SK-N-SH (cell line): ENCODE results near the gene NRG4. TPM values are rescaled to one million over a fixed set of nuclear protein-coding genes. Genes with fewer than 3 reads are reported as not detected.

ENCODE experiments used
- CTCF ChIA-PET: fragments of 300-600, 350-600 bp; formaldehyde crosslinking; extraction: SDS; loops from one replicate; lab custom pipeline; 2021; lab: Yijun Ruan, JAX
- POLR2A ChIA-PET: fragments of 350-600 bp; sonication (Branson Sonifier 250); formaldehyde crosslinking; extraction: SDS; loops from one replicate; lab custom pipeline; 2020; ENCODE audit warnings: antibody characterized with exemption, inconsistent platforms; lab: Yijun Ruan, JAX
- DNase-seq: peaks from one replicate; pipeline ENCODE4 v3.0.0; 2012
- H2AFZ ChIP-seq: fragments of 200-600 bp; sonication (generic); 2 replicates; pipeline ENCODE4 v1.8.1; 2016; ENCODE audit warnings: antibody characterized with exemption, mild to moderate bottlenecking, low read depth
- H3F3A ChIP-seq: fragments of 200-600 bp; sonication (generic); replicated peaks from 2 replicates; pipeline ENCODE3; 2016; ENCODE audit warnings: antibody characterized with exemption, mild to moderate bottlenecking; ENCODE audit not compliant: insufficient read depth
- H3K27ac ChIP-seq, 2 experiments: fragments of 200-500 bp in 1 of 2; fragments of 200-600 bp in 1 of 2; sonication (Bioruptor generic) in 1 of 2; sonication (generic), shearing (Covaris generic) in 1 of 2; 2 replicates each; pipeline versions ENCODE4 v1.5.1 to v1.6.1; 2014 to 2016; ENCODE audit warnings: low read depth in 2 of 2, inconsistent platforms in 1 of 2, low read length in 1 of 2, mild to moderate bottlenecking in 1 of 2, mixed read lengths in 1 of 2
- H3K27me3 ChIP-seq: fragments of 200-600 bp; sonication (generic), shearing (Covaris generic); 2 replicates; pipeline ENCODE4 v1.6.1; 2016; ENCODE audit warnings: mixed run types; ENCODE audit not compliant: insufficient read depth
- H3K36me3 ChIP-seq, 2 experiments: fragments of 200-500 bp in 1 of 2; fragments of 200-600 bp in 1 of 2; sonication (Bioruptor generic) in 1 of 2; sonication (generic) in 1 of 2; replicated peaks in 1 of 2; 2 replicates each; pipeline versions ENCODE3 to v1.5.1; 2014 to 2016; ENCODE audit warnings: low read length in 1 of 2, mild to moderate bottlenecking in 1 of 2; ENCODE audit not compliant: insufficient read depth in 2 of 2, control insufficient read depth in 1 of 2
- H3K4me1 ChIP-seq, 2 experiments: fragments of 200-500 bp in 1 of 2; fragments of 200-600 bp in 1 of 2; sonication (Bioruptor generic) in 1 of 2; sonication (generic), shearing (Covaris generic) in 1 of 2; 2 replicates each; pipeline versions ENCODE4 v1.5.1 to v1.6.1; 2014 to 2016; ENCODE audit warnings: low read depth in 1 of 2, low read length in 1 of 2, mixed run types in 1 of 2; ENCODE audit not compliant: insufficient read depth in 2 of 2, control insufficient read depth in 1 of 2
- H3K4me2 ChIP-seq: fragments of 200-600 bp; sonication (generic), shearing (Covaris generic); 2 replicates; pipeline ENCODE4 v1.6.1; 2017; ENCODE audit warnings: mixed run types
- H3K4me3 ChIP-seq, 2 experiments: fragments of 200-500 bp in 1 of 2; fragments of 200-600 bp in 1 of 2; sonication (Bioruptor generic) in 1 of 2; sonication (generic), shearing (Covaris generic) in 1 of 2; 2 replicates each; pipeline versions ENCODE4 v1.5.1 to v1.8.1; 2014 to 2016; ENCODE audit warnings: low read depth in 2 of 2, inconsistent platforms in 1 of 2, low read length in 1 of 2, mild to moderate bottlenecking in 1 of 2, mixed read lengths in 1 of 2, moderate library complexity in 1 of 2
- H3K79me2 ChIP-seq: fragments of 200-600 bp; sonication (generic); 2 replicates; pipeline ENCODE4 v1.8.1; 2017; ENCODE audit warnings: mild to moderate bottlenecking; ENCODE audit not compliant: insufficient read depth
- H3K9ac ChIP-seq: fragments of 200-600 bp; sonication (generic); 2 replicates; pipeline ENCODE4 v1.6.1; 2017; ENCODE audit warnings: mixed run types
- H3K9me2 ChIP-seq: fragments of 200-600 bp; sonication (generic); 2 replicates; pipeline ENCODE4 v1.6.1; 2017; ENCODE audit warnings: mixed run types
- H3K9me3 ChIP-seq: fragments of 200-600 bp; sonication (generic); 2 replicates; pipeline ENCODE4 v1.6.1; 2017; ENCODE audit warnings: mixed run types, mild to moderate bottlenecking, moderate library complexity
- H4K20me1 ChIP-seq: fragments of 200-600 bp; sonication (generic); 2 replicates; pipeline ENCODE4 v1.6.1; 2017; ENCODE audit warnings: mild to moderate bottlenecking, mixed run types; ENCODE audit not compliant: insufficient read depth
- CHD2 ChIP-seq: fragments of 150-350 bp; IDR thresholded peaks from 2 replicates; pipeline ENCODE4 v1.6.1; 2018; ENCODE audit warnings: low read length; ENCODE audit not compliant: partially characterized antibody
- ELF1 ChIP-seq: IDR thresholded peaks from 2 replicates; pipeline ENCODE4 v1.4.0; 2012
- EZH2phosphoT487 ChIP-seq: fragments of 200-600 bp; sonication (generic); IDR thresholded peaks from 2 replicates; pipeline ENCODE4 v1.6.1; 2017; ENCODE audit warnings: low read depth, mixed run types, mild to moderate bottlenecking, antibody characterized with exemption, moderate library complexity, borderline replicate concordance
- GATA2 ChIP-seq: sonication (generic); formaldehyde crosslinking; IDR thresholded peaks from 2 replicates; pipeline ENCODE4 v1.5.0; 2020; ENCODE audit warnings: mild to moderate bottlenecking, missing genetic modification reagents
- MAX ChIP-seq: IDR thresholded peaks from 2 replicates; pipeline ENCODE4 v1.4.0; 2012; ENCODE audit warnings: low read depth
- NFIC ChIP-seq: IDR thresholded peaks from 2 replicates; pipeline ENCODE4 v1.4.0; 2012; ENCODE audit warnings: borderline replicate concordance
- NRF1 ChIP-seq: IDR thresholded peaks from 2 replicates; pipeline ENCODE4 v1.6.1; 2012; ENCODE audit warnings: low read depth, mild to moderate bottlenecking, low read length
- PBX3 ChIP-seq: IDR thresholded peaks from 2 replicates; pipeline ENCODE4; 2012
- POLR2AphosphoS5 ChIP-seq: IDR thresholded peaks from 2 replicates; pipeline ENCODE4 v1.6.1; 2012; ENCODE audit warnings: low read depth, low read length
- TEAD4 ChIP-seq: IDR thresholded peaks from 2 replicates; pipeline ENCODE4 v1.4.0; 2012; ENCODE audit warnings: mild to moderate bottlenecking, borderline replicate concordance; ENCODE audit not compliant: insufficient read depth
- USF2 ChIP-seq: fragments of 150-350 bp; IDR thresholded peaks from 2 replicates; pipeline ENCODE4 v1.6.1; 2017; ENCODE audit warnings: antibody characterized with exemption, low read length, low read depth, borderline replicate concordance
- YY1 ChIP-seq: IDR thresholded peaks from 2 replicates; pipeline ENCODE4 v1.4.0; 2012; ENCODE audit warnings: low read depth, mild to moderate bottlenecking
- ZBTB33 ChIP-seq: IDR thresholded peaks from 2 replicates; pipeline ENCODE4 v1.4.0; 2012; ENCODE audit warnings: low read depth, borderline replicate concordance
- WGBS: methylation state at CpG from one replicate; pipeline ENCODE4 v1.1.6; 2017; ENCODE audit warnings: low lambda C conversion rate; 5-methylcytosine and 5-hydroxymethylcytosine counted together
- polyA plus RNA-seq, 3 experiments: library from polyadenylated mRNA; depleted of rRNA; stranded (reverse); fragments of >200 nt; gene quantifications; 2 replicates each; pipeline ENCODE4 v1.2.3, GENCODE V29; 2012

The NRG4 gene
- polyA plus RNA-seq, 1 of the 3 experiments (the other 2 are of a cell fraction), result not detected

GRCh38 chr15:75900577-75900976 is 111.6 kb downstream of the NRG4 start (continued):
- TF ChIP-seq PBX3, result no peak
- TF ChIP-seq, all 33 proteins: peak for 0

- ChIA-PET POLR2A (no interaction called here), CTCF (no interaction called here)
- Histone ChIP-seq H3K9me3 (no peaks in the 10 kb centered on the region), H3K27me3 (no peaks in the 10 kb centered on the region), H3F3A (peaks cover 21% of the 10 kb centered on the region), H3K4me1 (peaks cover 0 to 12% of the 10 kb centered on the region in 2 experiments; a peak in 2 of 4 replicates), H3K4me2 (no peak overlapping the region), H4K20me1 (0 out of 2 replicates have a peak, but pooled peaks cover 4% of the 10 kb centered on the region), H2AFZ (no peak overlapping the region), H3K79me2 (peaks cover 10% of the 10 kb centered on the region; the same call in 1 of the 2 replicates), H3K36me3 (peaks cover 40 to 48% of the 10 kb centered on the region in 2 experiments), H3K4me3 (no peak overlapping the region), H3K27ac (no peak overlapping the region), H3K9ac (no peak overlapping the region), H3K9me2 (no peaks in the 10 kb centered on the region)
- TF ChIP-seq ZBTB33, result no peak
- no peak for TF ChIP-seq EZH2phosphoT487
- no peak for TF ChIP-seq NRF1
- no peak for TF ChIP-seq TEAD4
- no peak for TF ChIP-seq USF2
- no peak for TF ChIP-seq CHD2
- no peak for TF ChIP-seq PBX3
- no peak for TF ChIP-seq YY1
- DNase-seq, result no peak
- 93% methylated on average over 2 of the region's 2 CpGs for WGBS
Measured at GRCh38 chr15:75895731-75896130, 116.5 kb downstream of the NRG4 start.

- Histone ChIP-seq H4K20me1 (0 out of 2 replicates have a peak, but pooled peaks cover 4% of the 10 kb centered on the region), H3K36me3 (peaks cover 34 to 48% of the 10 kb centered on the region in 2 experiments), H3F3A (peaks cover 24% of the 10 kb centered on the region), H3K27ac (peak overlapping the region; percentile 51 to 95), H3K9me2 (no peaks in the 10 kb centered on the region), H3K4me1 (peaks cover 0 to 16% of the 10 kb centered on the region in 2 experiments; a peak in 2 of 4 replicates), H3K9ac (peak overlapping the region; percentile 37; the same call in 1 of the 2 replicates), H3K4me3 (no peak overlapping the region), H2AFZ (no peak overlapping the region), H3K27me3 (no peaks in the 10 kb centered on the region), H3K79me2 (peaks cover 16% of the 10 kb centered on the region; the same call in 1 of the 2 replicates), H3K9me3 (no peaks in the 10 kb centered on the region), H3K4me2 (peak overlapping the region; percentile 74; the same call in 1 of the 2 replicates)
- no peak for DNase-seq
- ChIA-PET POLR2A (no interaction called here), CTCF (no interaction called here)
- no peak for TF ChIP-seq MAX
- 0 out of 2 replicates have a peak, but pooled peaks have one; percentile 15 for TF ChIP-seq POLR2AphosphoS5
- no peak for TF ChIP-seq USF2
- 0 out of 2 replicates have a peak, but pooled peaks have one; percentile 13 for TF ChIP-seq PBX3
- no peak for TF ChIP-seq GATA2 (CRISPR knock-in tag)
- TF ChIP-seq ELF1, result no peak
- TF ChIP-seq NFIC, result no peak
- no peak for TF ChIP-seq CHD2
Measured at GRCh38 chr15:75891895-75892294, 120.3 kb downstream of the NRG4 start.
